ENCODE results near the gene ARHGAP24.

DNA sequence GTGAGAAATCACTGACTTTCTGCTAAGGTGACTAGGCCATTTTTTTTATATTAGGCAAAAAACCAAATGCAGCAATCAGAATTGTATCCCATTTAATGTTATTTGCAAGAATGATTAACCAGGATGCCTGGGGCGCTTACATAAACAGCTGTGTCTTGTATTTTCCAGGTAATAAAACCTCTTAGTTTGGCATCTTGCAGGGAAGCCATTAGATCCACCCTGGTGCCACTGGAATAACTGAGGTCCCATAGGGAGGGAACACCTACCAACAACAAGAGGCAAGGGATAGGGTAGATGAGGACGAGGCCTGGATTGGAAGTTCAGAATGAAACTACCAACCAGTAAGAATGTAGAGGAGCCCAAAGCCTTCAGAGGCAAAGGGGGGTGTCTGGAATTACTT, 288.3 kb downstream of the ARHGAP24 start:
- TF ChIP-seq EP300 (IDR thresholded peaks at IDR 0.05; ENCODE audit: borderline replicate concordance in 1 of 2, low read depth in 1 of 2, low read length in 1 of 2) (no peak), RFX5 (IDR thresholded peaks at IDR 0.05; ENCODE audit: low read length) (no peak), TAF1 (IDR thresholded peaks at IDR 0.05; ENCODE audit: borderline replicate concordance, low read depth, low read length) (no peak), YY1 (IDR thresholded peaks at IDR 0.05; ENCODE audit: low read depth) (no peak), EZH2phosphoT487 (IDR thresholded peaks at IDR 0.05; ENCODE audit: borderline replicate concordance, low read depth) (no peak), MEF2A (IDR thresholded peaks at IDR 0.05; ENCODE audit: borderline replicate concordance, low read depth) (no peak), RAD21 (IDR thresholded peaks at IDR 0.05; ENCODE audit: low read length) (no peak)
- TF ChIP-seq, protein P1, sequence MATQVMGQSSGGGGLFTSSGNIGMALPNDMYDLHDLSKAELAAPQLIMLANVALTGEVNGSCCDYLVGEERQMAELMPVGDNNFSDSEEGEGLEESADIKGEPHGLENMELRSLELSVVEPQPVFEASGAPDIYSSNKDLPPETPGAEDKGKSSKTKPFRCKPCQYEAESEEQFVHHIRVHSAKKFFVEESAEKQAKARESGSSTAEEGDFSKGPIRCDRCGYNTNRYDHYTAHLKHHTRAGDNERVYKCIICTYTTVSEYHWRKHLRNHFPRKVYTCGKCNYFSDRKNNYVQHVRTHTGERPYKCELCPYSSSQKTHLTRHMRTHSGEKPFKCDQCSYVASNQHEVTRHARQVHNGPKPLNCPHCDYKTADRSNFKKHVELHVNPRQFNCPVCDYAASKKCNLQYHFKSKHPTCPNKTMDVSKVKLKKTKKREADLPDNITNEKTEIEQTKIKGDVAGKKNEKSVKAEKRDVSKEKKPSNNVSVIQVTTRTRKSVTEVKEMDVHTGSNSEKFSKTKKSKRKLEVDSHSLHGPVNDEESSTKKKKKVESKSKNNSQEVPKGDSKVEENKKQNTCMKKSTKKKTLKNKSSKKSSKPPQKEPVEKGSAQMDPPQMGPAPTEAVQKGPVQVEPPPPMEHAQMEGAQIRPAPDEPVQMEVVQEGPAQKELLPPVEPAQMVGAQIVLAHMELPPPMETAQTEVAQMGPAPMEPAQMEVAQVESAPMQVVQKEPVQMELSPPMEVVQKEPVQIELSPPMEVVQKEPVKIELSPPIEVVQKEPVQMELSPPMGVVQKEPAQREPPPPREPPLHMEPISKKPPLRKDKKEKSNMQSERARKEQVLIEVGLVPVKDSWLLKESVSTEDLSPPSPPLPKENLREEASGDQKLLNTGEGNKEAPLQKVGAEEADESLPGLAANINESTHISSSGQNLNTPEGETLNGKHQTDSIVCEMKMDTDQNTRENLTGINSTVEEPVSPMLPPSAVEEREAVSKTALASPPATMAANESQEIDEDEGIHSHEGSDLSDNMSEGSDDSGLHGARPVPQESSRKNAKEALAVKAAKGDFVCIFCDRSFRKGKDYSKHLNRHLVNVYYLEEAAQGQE (IDR thresholded peaks at IDR 0.05; ENCODE audit: low read depth, low read length) = no peak
- TF ChIP-seq, protein P2, sequence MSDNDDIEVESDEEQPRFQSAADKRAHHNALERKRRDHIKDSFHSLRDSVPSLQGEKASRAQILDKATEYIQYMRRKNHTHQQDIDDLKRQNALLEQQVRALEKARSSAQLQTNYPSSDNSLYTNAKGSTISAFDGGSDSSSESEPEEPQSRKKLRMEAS (IDR thresholded peaks at IDR 0.05; ENCODE audit: low read depth) = no peak
- TF ChIP-seq, protein P3, sequence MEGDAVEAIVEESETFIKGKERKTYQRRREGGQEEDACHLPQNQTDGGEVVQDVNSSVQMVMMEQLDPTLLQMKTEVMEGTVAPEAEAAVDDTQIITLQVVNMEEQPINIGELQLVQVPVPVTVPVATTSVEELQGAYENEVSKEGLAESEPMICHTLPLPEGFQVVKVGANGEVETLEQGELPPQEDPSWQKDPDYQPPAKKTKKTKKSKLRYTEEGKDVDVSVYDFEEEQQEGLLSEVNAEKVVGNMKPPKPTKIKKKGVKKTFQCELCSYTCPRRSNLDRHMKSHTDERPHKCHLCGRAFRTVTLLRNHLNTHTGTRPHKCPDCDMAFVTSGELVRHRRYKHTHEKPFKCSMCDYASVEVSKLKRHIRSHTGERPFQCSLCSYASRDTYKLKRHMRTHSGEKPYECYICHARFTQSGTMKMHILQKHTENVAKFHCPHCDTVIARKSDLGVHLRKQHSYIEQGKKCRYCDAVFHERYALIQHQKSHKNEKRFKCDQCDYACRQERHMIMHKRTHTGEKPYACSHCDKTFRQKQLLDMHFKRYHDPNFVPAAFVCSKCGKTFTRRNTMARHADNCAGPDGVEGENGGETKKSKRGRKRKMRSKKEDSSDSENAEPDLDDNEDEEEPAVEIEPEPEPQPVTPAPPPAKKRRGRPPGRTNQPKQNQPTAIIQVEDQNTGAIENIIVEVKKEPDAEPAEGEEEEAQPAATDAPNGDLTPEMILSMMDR (IDR thresholded peaks at IDR 0.05) = no peak

Measured in SK-N-SH (cell line).